Measurements from ENCODE around the gene SEMA5A.

- TF ChIP-seq CTCF (IDR thresholded peaks at IDR 0.05; ENCODE audit: control extremely low read depth in 1 of 3, insufficient read depth in 1 of 3, low read depth in 1 of 3, low read length in 3 of 3) = no peak
- TF ChIP-seq TBP (IDR thresholded peaks at IDR 0.05; ENCODE audit: low read depth, low read length) = no peak
- no peak for TF ChIP-seq POLR2A (IDR thresholded peaks at IDR 0.05; ENCODE audit: control extremely low read depth in 1 of 2, low read depth in 2 of 2, low read length in 2 of 2)
- TF ChIP-seq GABPA (IDR thresholded peaks at IDR 0.05; ENCODE audit: borderline replicate concordance, insufficient read depth, low read length) = no peak
- no peak for TF ChIP-seq EZH2 (IDR thresholded peaks at IDR 0.05; ENCODE audit: low read depth, low read length, severe bottlenecking)
- TF ChIP-seq RFX5 (IDR thresholded peaks at IDR 0.05; ENCODE audit: borderline replicate concordance, low read depth, low read length) = no peak
- no peak for TF ChIP-seq TAF1 (IDR thresholded peaks at IDR 0.05; ENCODE audit: low read depth, low read length)
- no peak for TF ChIP-seq JUN (IDR thresholded peaks at IDR 0.05; ENCODE audit: low read depth, low read length)
- no peak for TF ChIP-seq USF2 (IDR thresholded peaks at IDR 0.05; ENCODE audit: low read length)
- no peak for TF ChIP-seq KDM1A (IDR thresholded peaks at IDR 0.05; ENCODE audit: borderline replicate concordance, low read length)
- TF ChIP-seq POLR2AphosphoS5 (IDR thresholded peaks at IDR 0.05; ENCODE audit: low read depth, low read length) = no peak
- TF ChIP-seq CEBPB (IDR thresholded peaks at IDR 0.05; ENCODE audit: low read depth, low read length) = no peak
- no peak for TF ChIP-seq PHF8 (conservative IDR thresholded peaks at IDR 0.05; ENCODE audit: low read depth, low read length)
- TF ChIP-seq RAD21 (IDR thresholded peaks at IDR 0.05 in 1 of 2, conservative IDR thresholded peaks at IDR 0.05 in 1 of 2; ENCODE audit: low read depth in 2 of 2, low read length in 2 of 2) = no peak
Observed at GRCh38 chr5:9538504-9538903, 7.4 kb downstream of the SEMA5A start.

Data from H1 (cell line).